Erythroblast (primary cell): Measurements from ENCODE around the gene ITGA11.

Experiments used
- GATA1 ChIP-seq: IDR thresholded peaks from 2 replicates; pipeline ENCODE4 v1.6.1; 2011; ENCODE audit warnings: low read depth, mild to moderate bottlenecking, control low read depth, low read length, moderate library complexity
- POLR2A ChIP-seq: IDR thresholded peaks from 2 replicates; pipeline ENCODE4 v1.6.1; 2011; ENCODE audit warnings: mild to moderate bottlenecking, low read length

GRCh38 chr15:68389936-68390817 lies 41.8 kb downstream of the ITGA11 start:
- no peak for TF ChIP-seq POLR2A
- no peak for TF ChIP-seq GATA1
